CD8-positive, alpha-beta memory T cell (primary cell): ENCODE results near the gene CEBPE. TPM values are rescaled to one million over a fixed set of nuclear protein-coding genes. Genes with fewer than 3 reads are reported as not detected.
"Not testable (repeated sequence)": the region's sequence is repeated elsewhere in the genome, so short reads cannot be mapped to it uniquely, and the experiment has no call there.

Experiments used
- CTCF ChIA-PET: fragments of 350-600 bp; sonication (Branson Sonifier 250); formaldehyde crosslinking; loops from one replicate; lab custom pipeline; 2021; ENCODE audit warnings: antibody characterized with exemption; lab: Charles Lee
- POLR2A ChIA-PET: fragments of 350-600 bp; sonication (Branson Sonifier 250); formaldehyde crosslinking; loops from one replicate; lab custom pipeline; 2021; ENCODE audit warnings: antibody characterized with exemption; lab: Charles Lee
- DNase-seq, 5 donors: peaks; one replicate each; pipeline versions ENCODE4 v3.0.0 to v3.0.0-alpha.2; 2020 to 2022; ENCODE audit warnings: mixed read lengths in 1 of 5
- H3K27ac ChIP-seq: one replicate; pipeline ENCODE4 v1.7.0; 2013; ENCODE audit warnings: low read depth, mild to moderate bottlenecking, low read length, moderate library complexity
- H3K27me3 ChIP-seq: 2 replicates; pipeline ENCODE4 v1.7.0; 2013; ENCODE audit warnings: low read length, mild to moderate bottlenecking; ENCODE audit not compliant: insufficient read depth, poor library complexity, severe bottlenecking
- H3K36me3 ChIP-seq: 2 replicates; pipeline ENCODE4 v1.7.0; 2013; ENCODE audit warnings: mild to moderate bottlenecking, low read length, moderate library complexity; ENCODE audit not compliant: insufficient read depth
- H3K4me1 ChIP-seq: 2 replicates; pipeline ENCODE4 v1.7.0; 2013; ENCODE audit warnings: mild to moderate bottlenecking, low read length, moderate library complexity; ENCODE audit not compliant: insufficient read depth
- H3K4me3 ChIP-seq: 2 replicates; pipeline ENCODE4 v1.7.0; 2013; ENCODE audit warnings: mild to moderate bottlenecking, low read length
- H3K9me3 ChIP-seq: 2 replicates; pipeline ENCODE4 v1.7.0; 2013; ENCODE audit warnings: mild to moderate bottlenecking, low read length
- H3K27ac Mint-ChIP-seq, 8 donors: one replicate each; pipeline ENCODE4 v1.8.0; 2020 to 2021; ENCODE audit warnings: mixed read lengths in 8 of 8, mild to moderate bottlenecking in 6 of 8, inconsistent platforms in 3 of 8, moderate library complexity in 3 of 8
- H3K27me3 Mint-ChIP-seq, 2 donors: one replicate each; pipeline ENCODE4 v1.8.0; 2020 to 2021; ENCODE audit warnings: mixed read lengths in 2 of 2, mild to moderate bottlenecking in 1 of 2, moderate library complexity in 1 of 2
- H3K36me3 Mint-ChIP-seq, 3 donors: one replicate each; pipeline ENCODE4 v1.8.0; 2020 to 2021; ENCODE audit warnings: mixed read lengths in 3 of 3, inconsistent platforms in 1 of 3, mild to moderate bottlenecking in 1 of 3
- H3K4me1 Mint-ChIP-seq, 3 donors: one replicate each; pipeline ENCODE4 v1.8.0; 2020 to 2021; ENCODE audit warnings: mixed read lengths in 3 of 3, inconsistent platforms in 1 of 3, mild to moderate bottlenecking in 1 of 3
- H3K4me3 Mint-ChIP-seq, 7 donors: one replicate each; pipeline ENCODE4 v1.8.0; 2020 to 2021; ENCODE audit warnings: mixed read lengths in 7 of 7, mild to moderate bottlenecking in 6 of 7, moderate library complexity in 4 of 7, inconsistent platforms in 2 of 7
- H3K9me3 Mint-ChIP-seq, 5 donors: one replicate each; pipeline ENCODE4 v1.8.0; 2020 to 2022; ENCODE audit warnings: mixed read lengths in 5 of 5, mild to moderate bottlenecking in 3 of 5, moderate library complexity in 2 of 5, inconsistent platforms in 1 of 5
- polyA plus RNA-seq: library from polyadenylated mRNA; unstranded; fragments of 300-500 nt; fragmentation: Illumina TruSeq; gene quantifications from one replicate; pipeline ENCODE4 v1.2.3, GENCODE V29; 2021
- total RNA-seq, 2 experiments: library from RNA; stranded (reverse); gene quantifications; one replicate each; pipeline ENCODE4 v1.2.3, GENCODE V29; 2021

CEBPE gene
- total and polyA plus RNA-seq, 3 experiments from 2014 or later: 0.16 to 0.22 TPM; not detected in 1

- ChIA-PET POLR2A (no interaction called here), CTCF (interaction anchor here (1.5 to 2.3 kb wide), 4 partner anchors 10 to 269 kb away, joined by 3 to 10 read pairs (median 6); no protein-coding TSS in a partner anchor)
- no peak overlapping the region for H3K27ac Mint-ChIP-seq
- H3K4me3 Mint-ChIP-seq: no peak overlapping the region
- Histone ChIP-seq H3K27ac (no peak overlapping the region), H3K4me1 (peaks cover 12% of the 10 kb centered on the region), H3K27me3 (no peaks in the 10 kb centered on the region), H3K4me3 (no peak overlapping the region), H3K9me3 (no peaks in the 10 kb centered on the region), H3K36me3 (no peaks in the 10 kb centered on the region)
- H3K9me3 Mint-ChIP-seq: no peaks in the 10 kb centered on the region
- DNase-seq: no peak
- peaks cover 0 to 11% of the 10 kb centered on the region in 2 donors for H3K27me3 Mint-ChIP-seq
- peaks cover 0 to 4% (median 0%) of the 10 kb centered on the region in 3 donors for H3K4me1 Mint-ChIP-seq
- no peaks in the 10 kb centered on the region for H3K36me3 Mint-ChIP-seq
Observed at GRCh38 chr14:23110579-23111365, 8.3 kb downstream of the CEBPE start.

- peaks cover 7% of the 10 kb centered on the region for H3K4me1 ChIP-seq
- H3K27ac ChIP-seq: no peak overlapping the region
- DNase-seq: no peak
- H3K27ac Mint-ChIP-seq: no peak overlapping the region
- H3K9me3 Mint-ChIP-seq: no peaks in the 10 kb centered on the region
- H3K36me3 ChIP-seq: no peaks in the 10 kb centered on the region
- H3K4me3 ChIP-seq: no peak overlapping the region
- no peaks in the 10 kb centered on the region for H3K27me3 ChIP-seq
- ChIA-PET POLR2A (interaction anchor here (0.5 kb wide), 1 partner anchor 179 kb away, joined by 5 read pairs; no protein-coding TSS in a partner anchor), CTCF (interaction anchor here (0.9 to 2.3 kb wide), 4 partner anchors 11 to 270 kb away, joined by 3 to 10 read pairs (median 4); no protein-coding TSS in a partner anchor)
- H3K4me3 Mint-ChIP-seq: no peak overlapping the region
- no peaks in the 10 kb centered on the region for H3K4me1 Mint-ChIP-seq
- H3K27me3 Mint-ChIP-seq: peaks cover 0 to 6% of the 10 kb centered on the region in 2 donors
- no peaks in the 10 kb centered on the region for H3K9me3 ChIP-seq
- H3K36me3 Mint-ChIP-seq: peaks cover 0 to 1% (median 0%) of the 10 kb centered on the region in 3 donors
Observed at GRCh38 chr14:23109769-23110168, 9.3 kb downstream of the CEBPE start.

DNA sequence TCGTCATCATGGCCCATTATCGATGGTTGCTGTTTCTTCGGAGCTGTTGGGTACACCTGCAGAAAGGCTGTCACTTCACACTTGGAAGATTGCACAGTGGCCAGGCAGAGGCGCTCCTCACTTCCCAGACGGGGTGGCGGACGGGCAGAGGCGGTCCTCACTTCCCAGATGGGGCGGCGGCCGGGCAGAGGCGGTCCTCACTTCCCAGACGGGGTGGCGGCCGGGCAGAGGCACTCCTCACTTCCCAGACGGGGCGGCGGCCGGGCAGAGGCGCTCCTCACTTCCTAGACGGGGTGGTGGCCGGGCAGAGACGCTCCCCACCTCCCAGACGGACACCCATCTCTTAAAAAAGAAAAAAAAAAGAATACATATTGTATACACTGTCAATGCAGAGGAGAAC lies 10.9 kb downstream of the CEBPE start:
- H3K4me3 Mint-ChIP-seq, H3K36me3 ChIP-seq, H3K4me1 Mint-ChIP-seq, H3K27me3 Mint-ChIP-seq, H3K27me3 ChIP-seq, POLR2A ChIA-PET, H3K9me3 Mint-ChIP-seq, H3K9me3 ChIP-seq, H3K36me3 Mint-ChIP-seq, CTCF ChIA-PET, H3K27ac ChIP-seq, H3K27ac Mint-ChIP-seq, H3K4me3 ChIP-seq, H3K4me1 ChIP-seq, DNase-seq: not testable (repeated sequence)

DNA sequence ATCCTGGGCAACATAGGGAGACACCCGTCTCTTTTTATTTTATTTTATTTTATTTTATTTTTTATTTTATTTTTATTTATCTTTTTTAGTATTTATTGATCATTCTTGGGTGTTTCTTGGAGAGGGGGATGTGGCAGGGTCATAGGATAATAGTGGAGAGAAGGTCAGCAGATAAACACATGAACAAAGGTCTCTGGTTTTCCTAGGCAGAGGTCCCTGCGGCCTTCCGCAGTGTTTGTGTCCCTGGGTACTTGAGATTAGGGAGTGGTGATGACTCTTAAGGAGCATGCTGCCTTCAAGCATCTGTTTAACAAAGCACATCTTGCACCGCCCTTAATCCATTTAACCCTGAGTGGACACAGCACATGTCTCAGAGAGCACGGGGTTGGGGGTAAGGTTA lies 11.4 kb downstream of the CEBPE start:
- H3K9me3 Mint-ChIP-seq, H3K27me3 Mint-ChIP-seq, H3K27me3 ChIP-seq, H3K27ac Mint-ChIP-seq, POLR2A ChIA-PET, H3K4me1 Mint-ChIP-seq, H3K27ac ChIP-seq, H3K36me3 ChIP-seq, CTCF ChIA-PET, H3K9me3 ChIP-seq, H3K4me1 ChIP-seq, H3K4me3 ChIP-seq, DNase-seq, H3K4me3 Mint-ChIP-seq, H3K36me3 Mint-ChIP-seq: not testable (repeated sequence)

DNA sequence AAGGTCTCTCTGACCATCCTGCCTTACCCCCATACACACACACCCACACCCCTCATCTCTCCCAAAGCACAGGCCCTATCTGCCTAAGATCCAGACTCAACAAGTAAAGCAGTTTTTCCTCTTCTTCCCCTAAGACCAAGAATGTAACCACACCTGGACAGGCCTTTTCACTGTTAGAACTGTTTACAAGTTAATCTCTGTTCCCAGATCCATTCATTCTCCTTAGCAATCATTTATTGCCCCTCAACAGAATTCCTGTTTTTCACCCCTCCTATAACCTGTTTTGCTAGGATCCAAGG lies 12.4 kb downstream of the CEBPE start:
- no peaks in the 10 kb centered on the region for H3K4me1 Mint-ChIP-seq
- H3K27ac ChIP-seq: no peak overlapping the region
- ChIA-PET POLR2A (no interaction called here), CTCF (interaction anchor here (1.5 kb wide), 1 partner anchor 14 kb away, joined by 3 read pairs; no protein-coding TSS in a partner anchor)
- H3K27me3 Mint-ChIP-seq: no peaks in the 10 kb centered on the region
- no peaks in the 10 kb centered on the region for H3K27me3 ChIP-seq
- H3K4me3 ChIP-seq: no peak overlapping the region
- no peaks in the 10 kb centered on the region for H3K9me3 ChIP-seq
- H3K9me3 Mint-ChIP-seq: no peaks in the 10 kb centered on the region
- no peak overlapping the region for H3K4me3 Mint-ChIP-seq
- H3K36me3 ChIP-seq: no peaks in the 10 kb centered on the region
- no peak overlapping the region for H3K27ac Mint-ChIP-seq
- H3K36me3 Mint-ChIP-seq: peaks cover 0 to 1% (median 0%) of the 10 kb centered on the region in 3 donors
- DNase-seq: no peak
- H3K4me1 ChIP-seq: no peaks in the 10 kb centered on the region

DNA sequence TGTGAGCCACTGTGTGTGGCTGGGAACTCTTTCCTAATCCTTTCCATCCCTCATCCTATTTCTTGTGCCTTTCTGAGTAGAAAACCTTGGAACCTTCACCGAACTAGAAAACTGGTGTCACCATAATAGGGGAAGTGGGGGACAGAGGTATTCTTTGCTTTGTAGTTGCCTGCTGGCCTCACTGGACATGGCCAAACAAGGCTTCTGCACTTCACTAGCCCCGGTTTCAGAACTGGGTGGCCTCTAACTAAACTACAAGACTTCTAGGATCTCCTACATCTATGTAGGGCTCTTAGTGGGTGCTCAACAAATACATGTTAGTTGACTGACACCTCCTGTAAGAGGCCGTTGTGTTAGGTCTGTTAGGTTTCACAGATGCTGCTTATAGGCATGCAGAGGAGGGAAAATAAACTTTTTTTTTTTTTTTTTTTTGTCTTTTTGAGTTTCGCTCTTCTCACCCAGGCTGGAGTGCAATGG lies 13.7 kb downstream of the CEBPE start:
- POLR2A ChIA-PET: no interaction called here
- Mint-ChIP-seq H3K36me3 (peaks cover 0 to 1% (median 0%) of the 10 kb centered on the region in 3 donors), H3K4me3 (no peak overlapping the region), H3K4me1 (peaks cover 0 to 3% (median 0%) of the 10 kb centered on the region in 3 donors), H3K9me3 (no peaks in the 10 kb centered on the region), H3K27ac (no peak overlapping the region), H3K27me3 (no peaks in the 10 kb centered on the region)
- CTCF ChIA-PET: no interaction called here
- Histone ChIP-seq H3K27me3 (no peaks in the 10 kb centered on the region), H3K9me3 (no peaks in the 10 kb centered on the region), H3K4me1 (no peaks in the 10 kb centered on the region), H3K36me3 (no peaks in the 10 kb centered on the region), H3K27ac (no peak overlapping the region), H3K4me3 (no peak overlapping the region)
- no peak for DNase-seq

- Histone ChIP-seq H3K27me3 (no peaks in the 10 kb centered on the region), H3K9me3 (no peaks in the 10 kb centered on the region), H3K4me3 (no peak within 1 kb of the TSS), H3K27ac (no peak within 1 kb of the TSS), H3K4me1 (no peaks in the 10 kb centered on the region), H3K36me3 (no peaks in the 10 kb centered on the region)
- Mint-ChIP-seq H3K4me1 (peaks cover 0 to 3% (median under 1%) of the 10 kb centered on the region in 3 donors), H3K4me3 (no peak within 1 kb of the TSS), H3K9me3 (no peaks in the 10 kb centered on the region), H3K27ac (peak within 1 kb of the TSS in 1 of 8 donors; percentile 2), H3K27me3 (no peaks in the 10 kb centered on the region), H3K36me3 (peaks cover 0 to 1% (median 0%) of the 10 kb centered on the region in 3 donors)
- no peak for DNase-seq
- POLR2A ChIA-PET: no interaction called here
- CTCF ChIA-PET: no interaction called here
Observed at GRCh38 chr14:23104591-23105347, 14.3 kb downstream of the CEBPE start, which contains the start of gene CIROP. Gene CIROP (minus strand): TSS chr14:23104989. CDS start chr14:23104920, 69 bp downstream.

DNA sequence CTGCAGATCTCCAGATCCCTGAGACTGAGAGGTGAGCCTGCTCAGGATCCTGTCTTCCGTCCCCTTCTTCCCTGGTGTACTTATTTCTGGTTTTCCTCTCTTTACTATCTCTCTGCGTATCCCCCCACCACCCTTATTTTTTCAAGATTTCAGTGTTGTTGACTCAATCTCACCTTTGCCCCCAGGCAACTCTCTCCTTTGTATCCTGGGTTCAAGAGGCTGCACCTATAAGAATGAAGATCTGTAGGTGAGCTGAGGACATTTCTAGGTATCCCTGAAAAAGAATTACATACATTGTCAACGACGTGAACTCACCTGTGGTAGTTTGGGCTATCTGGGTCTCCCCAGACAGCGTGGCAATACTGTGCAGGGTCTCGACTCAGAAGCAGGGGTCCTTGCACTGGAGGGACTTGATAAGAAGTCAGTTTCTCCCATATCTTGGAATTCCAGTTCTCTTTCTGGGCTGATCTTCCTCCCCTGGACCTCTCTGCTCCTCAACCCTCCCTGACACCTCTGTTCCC lies 14.9 kb downstream of the CEBPE start:
- no peaks in the 10 kb centered on the region for H3K27me3 ChIP-seq
- H3K9me3 ChIP-seq: no peaks in the 10 kb centered on the region
- H3K36me3 ChIP-seq: peaks cover 2% of the 10 kb centered on the region
- Mint-ChIP-seq H3K27me3 (no peaks in the 10 kb centered on the region), H3K9me3 (no peaks in the 10 kb centered on the region), H3K4me3 (no peak overlapping the region), H3K36me3 (peaks cover 0 to 6% (median 2%) of the 10 kb centered on the region in 3 donors), H3K27ac (peak overlapping the region in 1 of 8 donors; percentile 2), H3K4me1 (peaks cover 1 to 7% (median 2%) of the 10 kb centered on the region in 3 donors)
- ChIA-PET POLR2A (no interaction called here), CTCF (no interaction called here)
- H3K4me3 ChIP-seq: no peak overlapping the region
- H3K27ac ChIP-seq: no peak overlapping the region
- DNase-seq: no peak
- no peaks in the 10 kb centered on the region for H3K4me1 ChIP-seq
